ENCODE data around the gene C7orf33.

DNA sequence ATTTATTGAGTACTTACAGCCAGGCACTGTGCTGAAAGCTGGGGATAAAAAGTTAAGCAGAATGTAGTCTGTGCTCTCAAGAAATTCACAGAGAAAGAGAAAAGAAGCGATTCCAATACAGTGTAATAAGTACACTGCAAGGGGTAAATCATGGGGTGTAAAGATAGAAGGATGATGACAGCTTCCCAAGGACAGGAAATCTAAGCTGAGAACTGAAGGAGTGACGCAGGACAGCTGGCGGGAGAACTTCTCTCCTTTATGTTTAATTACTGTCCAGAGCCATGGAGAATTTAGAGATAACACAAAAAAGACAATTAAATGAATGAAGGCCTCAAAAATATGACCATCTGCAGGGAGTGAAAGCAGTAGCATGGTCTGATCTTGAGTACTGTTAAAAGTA is 34.8 kb downstream of the C7orf33 start:
- TF ChIP-seq, protein P1, sequence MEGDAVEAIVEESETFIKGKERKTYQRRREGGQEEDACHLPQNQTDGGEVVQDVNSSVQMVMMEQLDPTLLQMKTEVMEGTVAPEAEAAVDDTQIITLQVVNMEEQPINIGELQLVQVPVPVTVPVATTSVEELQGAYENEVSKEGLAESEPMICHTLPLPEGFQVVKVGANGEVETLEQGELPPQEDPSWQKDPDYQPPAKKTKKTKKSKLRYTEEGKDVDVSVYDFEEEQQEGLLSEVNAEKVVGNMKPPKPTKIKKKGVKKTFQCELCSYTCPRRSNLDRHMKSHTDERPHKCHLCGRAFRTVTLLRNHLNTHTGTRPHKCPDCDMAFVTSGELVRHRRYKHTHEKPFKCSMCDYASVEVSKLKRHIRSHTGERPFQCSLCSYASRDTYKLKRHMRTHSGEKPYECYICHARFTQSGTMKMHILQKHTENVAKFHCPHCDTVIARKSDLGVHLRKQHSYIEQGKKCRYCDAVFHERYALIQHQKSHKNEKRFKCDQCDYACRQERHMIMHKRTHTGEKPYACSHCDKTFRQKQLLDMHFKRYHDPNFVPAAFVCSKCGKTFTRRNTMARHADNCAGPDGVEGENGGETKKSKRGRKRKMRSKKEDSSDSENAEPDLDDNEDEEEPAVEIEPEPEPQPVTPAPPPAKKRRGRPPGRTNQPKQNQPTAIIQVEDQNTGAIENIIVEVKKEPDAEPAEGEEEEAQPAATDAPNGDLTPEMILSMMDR (IDR thresholded peaks at IDR 0.05) = no peak
- TF ChIP-seq POLR2A (IDR thresholded peaks at IDR 0.05) = no peak
